DOHH2 (cell line): ENCODE results near the gene AKR1C3.

ENCODE experiments used
- CTCF ChIP-seq: fragments of 200-600 bp; sonication (generic); IDR thresholded peaks from one replicate; pipeline ENCODE4 v1.5.1; 2014; ENCODE audit warnings: antibody characterized with exemption, mild to moderate bottlenecking, low read depth, low read length; ENCODE audit not compliant: poor library complexity, severe bottlenecking
- EZH2phosphoT487 ChIP-seq: fragments of 200-600 bp; sonication (generic); IDR thresholded peaks from 2 replicates; pipeline ENCODE4 v1.6.1; 2017; ENCODE audit warnings: borderline replicate concordance, mild to moderate bottlenecking, antibody characterized with exemption, low read length, moderate library complexity, mixed read lengths

- no peak for TF ChIP-seq CTCF
- TF ChIP-seq EZH2phosphoT487: no peak
Observed at GRCh38 chr10:5071411-5072198, 22.6 kb upstream of the AKR1C3 start.
